Uterine smooth muscle cell (primary cell): ENCODE data around the gene BCAS1. TPM values are rescaled to one million over a fixed set of nuclear protein-coding genes. Genes with fewer than 3 reads are reported as not detected.

Experiments used
- total RNA-seq: library from RNA; depleted of rRNA; stranded (reverse); fragments of >200 nt; gene quantifications from 2 replicates; pipeline ENCODE4 v1.2.3, GENCODE V29; 2014

Gene BCAS1
- total RNA-seq = under 0.01 and 0.11 TPM in 2 replicates

GRCh38 chr20:54070187-54070987, at the start of gene BCAS1:
Gene BCAS1, minus strand, starts transcription at chr20:54070594. Its CDS starts 11,876 bp downstream, at chr20:54058718.

Other genes with a start within 250 kb of the BCAS1 start
- gene CYP24A1, start 103.4 kb upstream of the BCAS1 start, total RNA-seq = not detected in 2 replicates
- gene PFDN4, start 137.5 kb upstream of the BCAS1 start, total RNA-seq = 138 and 164 TPM in 2 replicates